CD4-positive, alpha-beta memory T cell (primary cell): ENCODE data around the gene FBN3. TPM values are rescaled to one million over a fixed set of nuclear protein-coding genes. Genes with fewer than 3 reads are reported as not detected.
A peak's percentile ranks its signal among the peaks of the same experiment; 100 is the strongest.

Source experiments
- CTCF ChIA-PET: fragments of 350-600 bp; sonication (Branson Sonifier 250); formaldehyde crosslinking; loops from one replicate; lab custom pipeline; 2021; ENCODE audit warnings: inconsistent platforms; ENCODE audit not compliant: partially characterized antibody; lab: Charles Lee
- POLR2A ChIA-PET: fragments of 350-600 bp; sonication (Branson Sonifier 250); formaldehyde crosslinking; loops from one replicate; lab custom pipeline; 2021; ENCODE audit not compliant: partially characterized antibody; lab: Charles Lee
- DNase-seq, 5 donors: peaks; one replicate each; pipeline versions ENCODE4 v3.0.0 to v3.0.0-alpha.2; 2020 to 2022; ENCODE audit warnings: mixed read lengths in 1 of 5
- H3K27ac ChIP-seq: one replicate; pipeline ENCODE4 v1.7.0; 2013; ENCODE audit warnings: low read depth, low read length
- H3K27me3 ChIP-seq: 2 replicates; pipeline ENCODE4 v1.7.0; 2013; ENCODE audit warnings: mild to moderate bottlenecking, low read length, moderate library complexity; ENCODE audit not compliant: insufficient read depth
- H3K36me3 ChIP-seq: 2 replicates; pipeline ENCODE4 v1.7.0; 2013; ENCODE audit warnings: mild to moderate bottlenecking, low read length, moderate library complexity; ENCODE audit not compliant: insufficient read depth
- H3K4me1 ChIP-seq: 2 replicates; pipeline ENCODE4 v1.7.0; 2013; ENCODE audit warnings: mild to moderate bottlenecking, low read length, moderate library complexity; ENCODE audit not compliant: insufficient read depth
- H3K4me3 ChIP-seq, 2 donors: one replicate each; pipeline ENCODE4 v1.7.0; 2013; ENCODE audit warnings: low read length in 2 of 2, mild to moderate bottlenecking in 1 of 2
- H3K9me3 ChIP-seq, 2 donors: one replicate each; pipeline ENCODE4 v1.7.0; 2013; ENCODE audit warnings: low read length in 2 of 2, control low read depth in 1 of 2; ENCODE audit not compliant: control insufficient read depth in 1 of 2
- H3K27ac Mint-ChIP-seq, 7 donors: one replicate each; pipeline ENCODE4 v1.8.0; 2020 to 2021; ENCODE audit warnings: mixed read lengths in 7 of 7, mild to moderate bottlenecking in 6 of 7, inconsistent platforms in 3 of 7, moderate library complexity in 3 of 7
- H3K27me3 Mint-ChIP-seq, 2 donors: one replicate each; pipeline ENCODE4 v1.8.0; 2020 to 2021; ENCODE audit warnings: mixed read lengths in 2 of 2
- H3K36me3 Mint-ChIP-seq, 2 donors: one replicate each; pipeline ENCODE4 v1.8.0; 2020 to 2021; ENCODE audit warnings: mixed read lengths in 2 of 2, inconsistent platforms in 1 of 2, mild to moderate bottlenecking in 1 of 2
- H3K4me1 Mint-ChIP-seq, 4 donors: one replicate each; pipeline ENCODE4 v1.8.0; 2020 to 2021; ENCODE audit warnings: mixed read lengths in 4 of 4, mild to moderate bottlenecking in 1 of 4
- H3K4me3 Mint-ChIP-seq, 8 donors: one replicate each; pipeline ENCODE4 v1.8.0; 2020 to 2021; ENCODE audit warnings: mixed read lengths in 8 of 8, mild to moderate bottlenecking in 7 of 8, moderate library complexity in 6 of 8, inconsistent platforms in 3 of 8
- H3K9me3 Mint-ChIP-seq, 8 donors: one replicate each; pipeline ENCODE4 v1.8.0; 2020 to 2021; ENCODE audit warnings: mixed read lengths in 8 of 8, mild to moderate bottlenecking in 5 of 8, inconsistent platforms in 3 of 8, moderate library complexity in 1 of 8
- intact Hi-C: fragments of 100-400 bp; cut with micrococcal nuclease; formaldehyde crosslinking; loops from one replicate; pipeline ENCODE4 v1.15.1; 2023
- polyA plus RNA-seq, 2 donors: library from polyadenylated mRNA; unstranded; fragments of 300-500 nt; fragmentation: Illumina TruSeq; gene quantifications; one replicate each; pipeline ENCODE4 v1.2.3, GENCODE V29; 2021
- total RNA-seq, 2 experiments: library from RNA; stranded (reverse); gene quantifications; one replicate each; pipeline ENCODE4 v1.2.3, GENCODE V29; 2021

FBN3 gene
- total and polyA plus RNA-seq, 4 experiments from 2014 or later = not detected

GRCh38 chr19:8148410-8149260 lies 757 bp downstream of the FBN3 start:
- Histone ChIP-seq H3K9me3 (no peaks in the 10 kb centered on the region), H3K36me3 (no peaks in the 10 kb centered on the region), H3K27me3 (peaks cover 8% of the 10 kb centered on the region), H3K4me1 (peaks cover 9% of the 10 kb centered on the region), H3K4me3 (no peak overlapping the region), H3K27ac (no peak overlapping the region)
- H3K27ac Mint-ChIP-seq = peak overlapping the region in 1 of 7 donors; percentile 29
- intact Hi-C loops = no loop called here
- H3K27me3 Mint-ChIP-seq = peaks cover 29 to 44% of the 10 kb centered on the region in 2 donors
- CTCF ChIA-PET = no interaction called here
- peaks cover 3 to 16% (median 9%) of the 10 kb centered on the region in 4 donors for H3K4me1 Mint-ChIP-seq
- no peaks in the 10 kb centered on the region for H3K36me3 Mint-ChIP-seq
- H3K9me3 Mint-ChIP-seq = no peaks in the 10 kb centered on the region
- POLR2A ChIA-PET = no interaction called here
- H3K4me3 Mint-ChIP-seq = peak overlapping the region in 6 of 8 donors; percentile 39 to 76 (median 56)
- no peak for DNase-seq

DNA sequence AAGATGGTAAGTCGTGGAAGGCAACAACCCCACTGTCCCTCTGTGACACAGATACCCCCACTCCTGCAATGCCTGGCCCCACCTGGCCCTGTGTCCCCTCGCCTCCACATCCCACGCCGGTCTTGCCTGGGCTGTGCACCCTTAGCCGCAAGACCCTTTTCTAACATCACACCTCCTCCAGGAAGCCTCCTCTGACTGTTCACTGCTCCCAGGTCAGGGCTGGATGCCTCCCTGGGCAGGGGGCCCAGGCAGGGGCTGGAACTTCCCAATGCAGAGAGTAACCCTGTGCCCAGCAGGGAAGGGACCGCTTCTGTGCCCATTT lies 1.3 kb downstream of the FBN3 start:
- intact Hi-C loops = no loop called here
- ChIA-PET CTCF (no interaction called here), POLR2A (no interaction called here)
- H3K4me3 ChIP-seq = no peak overlapping the region
- H3K4me1 ChIP-seq = peaks cover 9% of the 10 kb centered on the region
- H3K27me3 Mint-ChIP-seq = peaks cover 27 to 41% of the 10 kb centered on the region in 2 donors
- H3K27ac Mint-ChIP-seq = peak overlapping the region in 1 of 7 donors; percentile 29
- H3K4me1 Mint-ChIP-seq = peaks cover 3 to 16% (median 9%) of the 10 kb centered on the region in 4 donors
- no peaks in the 10 kb centered on the region for H3K36me3 ChIP-seq
- H3K9me3 Mint-ChIP-seq = no peaks in the 10 kb centered on the region
- H3K4me3 Mint-ChIP-seq = peak overlapping the region in 6 of 8 donors; percentile 39 to 76 (median 56)
- no peaks in the 10 kb centered on the region for H3K9me3 ChIP-seq
- DNase-seq = no peak
- H3K27me3 ChIP-seq = peaks cover 8% of the 10 kb centered on the region
- no peak overlapping the region for H3K27ac ChIP-seq
- H3K36me3 Mint-ChIP-seq = no peaks in the 10 kb centered on the region

DNA sequence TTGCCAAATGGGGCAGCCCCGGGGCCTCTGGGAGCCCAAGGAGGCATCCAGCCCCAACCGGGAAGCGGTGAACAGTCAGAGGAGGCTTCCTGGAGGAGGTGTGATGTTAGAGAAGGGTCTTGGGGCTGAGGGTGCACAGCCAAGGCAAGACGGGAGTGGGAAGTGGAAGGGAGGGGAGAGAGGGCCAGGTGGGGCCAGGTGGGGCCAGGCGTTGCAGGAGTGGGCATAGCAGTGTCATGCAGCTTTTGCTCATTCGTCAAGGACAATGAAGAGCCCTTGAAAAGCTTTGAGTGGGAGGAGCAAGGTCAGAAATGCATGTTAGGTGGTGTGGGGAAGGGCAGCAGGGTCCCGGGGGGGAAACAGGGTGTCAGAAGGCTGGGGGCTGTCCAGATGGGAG lies 1.8 kb downstream of the FBN3 start:
- Histone ChIP-seq H3K27me3 (peaks cover 8% of the 10 kb centered on the region), H3K36me3 (no peaks in the 10 kb centered on the region), H3K4me1 (peaks cover 9% of the 10 kb centered on the region), H3K4me3 (no peak overlapping the region), H3K9me3 (no peaks in the 10 kb centered on the region), H3K27ac (no peak overlapping the region)
- no peak for DNase-seq
- POLR2A ChIA-PET = no interaction called here
- Mint-ChIP-seq H3K36me3 (no peaks in the 10 kb centered on the region), H3K4me1 (peaks cover 3 to 16% (median 9%) of the 10 kb centered on the region in 4 donors), H3K9me3 (no peaks in the 10 kb centered on the region), H3K27me3 (peaks cover 27 to 40% of the 10 kb centered on the region in 2 donors), H3K4me3 (peak overlapping the region in 2 of 8 donors; percentile 16 to 29), H3K27ac (no peak overlapping the region)
- CTCF ChIA-PET = no interaction called here
- intact Hi-C loops = no loop called here

GRCh38 chr19:8146877-8147581 lies 2.4 kb downstream of the FBN3 start:
- Histone ChIP-seq H3K36me3 (no peaks in the 10 kb centered on the region), H3K9me3 (no peaks in the 10 kb centered on the region), H3K4me1 (peaks cover 9% of the 10 kb centered on the region), H3K4me3 (no peak overlapping the region), H3K27me3 (peaks cover 8% of the 10 kb centered on the region), H3K27ac (no peak overlapping the region)
- Mint-ChIP-seq H3K27ac (no peak overlapping the region), H3K4me3 (no peak overlapping the region), H3K27me3 (peaks cover 27 to 39% of the 10 kb centered on the region in 2 donors), H3K9me3 (no peaks in the 10 kb centered on the region), H3K36me3 (no peaks in the 10 kb centered on the region), H3K4me1 (peaks cover 3 to 16% (median 9%) of the 10 kb centered on the region in 4 donors)
- ChIA-PET POLR2A (no interaction called here), CTCF (no interaction called here)
- intact Hi-C loops = no loop called here
- DNase-seq = no peak

DNA sequence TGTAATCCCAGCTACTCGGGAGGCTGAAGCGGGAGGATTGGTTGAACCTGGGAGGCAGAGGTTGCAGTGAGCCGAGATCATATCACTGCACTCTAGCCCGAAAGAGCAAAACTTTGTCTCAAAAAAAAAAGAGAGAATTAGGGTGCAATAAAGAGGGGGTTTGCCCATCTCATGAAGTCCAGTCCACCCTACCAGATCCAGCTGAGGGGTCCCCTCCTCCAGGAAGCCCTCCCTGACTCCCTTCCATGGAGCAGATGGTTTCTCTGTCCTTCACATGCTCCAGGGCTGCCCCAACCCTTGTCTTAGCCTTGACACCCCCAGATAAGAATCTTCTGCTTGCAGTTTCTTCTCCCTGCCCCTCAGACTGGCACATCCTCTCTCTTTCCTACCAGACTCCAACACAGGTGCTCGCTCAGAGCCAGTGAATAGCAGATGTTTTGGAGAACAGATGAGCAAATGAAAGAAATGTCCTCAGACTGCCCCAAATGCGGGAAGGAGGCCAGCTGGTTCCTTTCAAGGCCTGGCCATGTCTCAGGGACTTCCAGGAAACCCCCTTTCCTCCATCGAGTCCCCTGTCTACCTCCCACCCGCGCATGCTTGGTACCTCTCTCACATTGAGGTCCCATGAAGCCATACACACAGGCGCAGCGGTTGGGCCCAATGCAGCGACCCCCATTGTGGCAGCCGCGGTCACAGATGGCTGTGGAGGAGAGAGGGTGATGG lies 5.0 kb downstream of the FBN3 start:
- peaks cover 9% of the 10 kb centered on the region for H3K4me1 ChIP-seq
- H3K27ac Mint-ChIP-seq = no peak overlapping the region
- no peak for DNase-seq
- H3K27ac ChIP-seq = no peak overlapping the region
- POLR2A ChIA-PET = no interaction called here
- no peaks in the 10 kb centered on the region for H3K9me3 Mint-ChIP-seq
- no peak overlapping the region for H3K4me3 ChIP-seq
- CTCF ChIA-PET = no interaction called here
- H3K27me3 Mint-ChIP-seq = peaks cover 15 to 18% of the 10 kb centered on the region in 2 donors
- peaks cover 4% of the 10 kb centered on the region for H3K27me3 ChIP-seq
- H3K36me3 ChIP-seq = no peaks in the 10 kb centered on the region
- no peak overlapping the region for H3K4me3 Mint-ChIP-seq
- no peaks in the 10 kb centered on the region for H3K9me3 ChIP-seq
- peaks cover 3 to 13% (median 7%) of the 10 kb centered on the region in 4 donors for H3K4me1 Mint-ChIP-seq
- H3K36me3 Mint-ChIP-seq = no peaks in the 10 kb centered on the region
- intact Hi-C loops = no loop called here

GRCh38 chr19:8143041-8143440 lies 6.4 kb downstream of the FBN3 start:
- H3K4me1 ChIP-seq = no peaks in the 10 kb centered on the region
- Mint-ChIP-seq H3K36me3 (no peaks in the 10 kb centered on the region), H3K9me3 (no peaks in the 10 kb centered on the region), H3K27ac (no peak overlapping the region), H3K4me1 (peaks cover 0 to 5% (median 2%) of the 10 kb centered on the region in 4 donors), H3K4me3 (no peak overlapping the region), H3K27me3 (peaks cover 11% of the 10 kb centered on the region in 2 donors)
- H3K36me3 ChIP-seq = no peaks in the 10 kb centered on the region
- H3K9me3 ChIP-seq = no peaks in the 10 kb centered on the region
- no peak overlapping the region for H3K27ac ChIP-seq
- POLR2A ChIA-PET = no interaction called here
- DNase-seq = no peak
- no peak overlapping the region for H3K4me3 ChIP-seq
- no peaks in the 10 kb centered on the region for H3K27me3 ChIP-seq
- CTCF ChIA-PET = no interaction called here
- intact Hi-C loops = no loop called here

DNA sequence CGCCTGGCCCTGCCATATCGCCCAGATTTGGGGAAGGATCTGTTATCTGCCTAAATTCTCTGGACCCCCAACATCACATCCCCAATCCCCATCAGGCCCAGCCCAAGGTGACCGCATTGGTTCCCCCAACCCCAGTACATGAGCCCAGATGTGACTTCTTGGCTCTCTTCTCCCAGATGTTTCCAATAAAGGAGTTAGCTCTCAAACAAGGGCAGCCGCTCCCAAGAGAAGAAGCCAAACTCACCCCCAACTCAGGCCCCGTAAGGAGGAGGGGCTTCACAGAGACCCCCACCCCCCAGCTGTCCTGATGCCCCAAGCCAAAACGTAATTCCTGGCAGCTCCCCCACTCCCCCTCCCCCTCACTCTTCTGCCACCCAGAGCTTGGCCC lies 6.9 kb downstream of the FBN3 start:
- H3K4me3 Mint-ChIP-seq = no peak overlapping the region
- Histone ChIP-seq H3K27ac (no peak overlapping the region), H3K9me3 (no peaks in the 10 kb centered on the region), H3K27me3 (no peaks in the 10 kb centered on the region), H3K36me3 (no peaks in the 10 kb centered on the region), H3K4me3 (no peak overlapping the region), H3K4me1 (no peaks in the 10 kb centered on the region)
- no peaks in the 10 kb centered on the region for H3K36me3 Mint-ChIP-seq
- no peaks in the 10 kb centered on the region for H3K9me3 Mint-ChIP-seq
- POLR2A ChIA-PET = no interaction called here
- intact Hi-C loops = no loop called here
- no peak for DNase-seq
- CTCF ChIA-PET = no interaction called here
- H3K27me3 Mint-ChIP-seq = peaks cover 6 to 8% of the 10 kb centered on the region in 2 donors
- H3K27ac Mint-ChIP-seq = peak overlapping the region in 1 of 7 donors; percentile 31
- peaks cover 0 to 3% (median 0%) of the 10 kb centered on the region in 4 donors for H3K4me1 Mint-ChIP-seq
